ENCODE measurements around the gene CT47C1. TPM values are rescaled to one million over a fixed set of nuclear protein-coding genes. Genes with fewer than 3 reads are reported as not detected.

Gene CT47C1
- total and polyA plus RNA-seq, 2 of the 13 experiments (the other 11 are each of a cell fraction or from before 2014, with no cell fraction given), result not detected

DNA sequence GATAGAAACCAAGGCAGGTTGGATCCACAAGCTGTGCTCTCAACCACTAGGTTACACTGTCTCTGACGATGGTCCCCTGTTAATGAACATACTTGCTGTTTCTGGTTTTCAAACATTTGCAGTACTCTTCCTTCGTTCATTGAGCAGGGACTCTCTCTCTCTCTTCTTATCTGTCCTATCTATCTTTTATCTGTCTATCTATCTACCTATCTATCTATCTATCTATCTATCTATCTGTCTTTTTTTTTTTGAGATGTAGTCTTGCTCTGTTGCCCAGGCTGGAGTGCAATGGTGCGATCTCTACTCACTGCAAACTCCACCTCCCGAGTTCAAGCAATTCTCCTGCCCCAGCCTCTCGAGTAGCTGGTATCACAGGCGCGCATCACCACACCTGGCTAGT, 9.4 kb upstream of the CT47C1 start:
- Histone ChIP-seq H3K9me3 (ENCODE audit: low read length) (no peaks in the 10 kb centered on the region), H3K4me3 (replicated peaks in 1 of 3; ENCODE audit: insufficient read depth in 1 of 3, low read depth in 2 of 3, low read length in 3 of 3) (no peak overlapping the region), H3K27ac (ENCODE audit: extremely low read length, insufficient read depth, low read length) (no peak overlapping the region), H3K4me2 (ENCODE audit: low read depth, low read length) (no peak overlapping the region), H3K36me3 (replicated peaks in 1 of 2; ENCODE audit: control insufficient read depth in 1 of 2, insufficient read depth in 2 of 2, low read length in 2 of 2) (no peaks in the 10 kb centered on the region), H3K79me2 (ENCODE audit: insufficient read depth, low read length) (no peaks in the 10 kb centered on the region), H3K9ac (ENCODE audit: insufficient read depth, low read depth, low read length) (no peak overlapping the region), H2AFZ (ENCODE audit: low read length) (no peak overlapping the region), H3K27me3 (ENCODE audit: control insufficient read depth in 1 of 2, insufficient read depth in 2 of 2, low read length in 2 of 2) (no peaks in the 10 kb centered on the region), H3K4me1 (ENCODE audit: insufficient read depth, low read length) (no peaks in the 10 kb centered on the region), H4K20me1 (ENCODE audit: insufficient read depth, low read length) (no peaks in the 10 kb centered on the region)
- BruUV-seq (replicated peaks), result no TSS peak
- in situ Hi-C loops (cut with HindIII; ENCODE audit: extremely low pct_ligation_motif_present, low pct_unique_long_range_greater_than_20kb), result loop anchor here (10.0 kb wide), 1 partner anchor 219 kb away; no protein-coding TSS in a partner anchor
- TF ChIP-seq ATM (IDR thresholded peaks at IDR 0.05; ENCODE audit: borderline replicate concordance), result no peak
- no peak for FAIRE-seq
- no peak for DNase-seq (ENCODE audit: low spot score)
- POLR2A ChIA-PET, result no interaction called here
- no peak for ATAC-seq
- CTCF ChIA-PET (ENCODE audit: low intra/inter-chr PET ratio, low total read pairs), result no interaction called here
- 76% methylated on average over 7 of the region's 7 CpGs for WGBS (ENCODE audit: low lambda C conversion rate)
- intact Hi-C loops (cut with micrococcal nuclease; ENCODE audit: unreplicated experiment), result no loop called here

DNA sequence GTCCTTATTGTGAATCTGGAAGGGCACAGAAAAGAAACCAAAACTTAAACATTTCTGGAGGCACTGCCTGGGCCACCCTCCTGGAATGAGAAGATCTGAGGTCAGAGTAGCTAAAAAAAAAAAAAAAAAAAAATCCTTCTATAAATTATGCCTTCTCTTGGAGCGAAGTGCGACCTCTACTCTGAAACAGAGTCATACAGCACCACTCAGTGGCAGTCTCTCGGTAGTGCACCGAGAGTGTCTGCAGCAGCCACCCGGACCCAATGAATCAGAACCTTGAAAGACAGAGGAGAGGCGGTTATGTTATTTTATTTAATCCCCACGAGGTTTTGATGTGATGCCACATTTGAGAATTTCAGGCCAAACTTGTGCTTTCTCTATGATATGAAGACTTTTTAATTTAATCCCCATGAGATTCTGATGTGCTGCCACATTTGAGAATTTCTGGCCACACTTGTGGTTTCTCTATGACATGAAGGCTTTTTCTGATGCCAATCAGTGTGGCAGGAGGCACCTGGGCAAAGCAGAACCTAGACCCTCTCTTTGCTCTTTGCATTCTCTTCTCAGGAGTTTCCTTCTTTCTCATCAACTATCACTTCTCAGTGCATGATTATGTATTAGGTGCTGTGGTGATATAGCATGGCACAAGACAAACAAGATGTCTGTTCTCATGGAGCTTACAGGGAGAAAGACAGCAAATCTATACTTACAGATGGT, 5.6 kb upstream of the CT47C1 start:
- intact Hi-C loops (cut with micrococcal nuclease; ENCODE audit: unreplicated experiment) (loop anchor here (1.0 kb wide), 2 partner anchors 62 to 220 kb away; no protein-coding TSS in a partner anchor), in situ Hi-C loops (cut with HindIII; ENCODE audit: extremely low pct_ligation_motif_present, low pct_unique_long_range_greater_than_20kb) (loop anchor here (10.0 kb wide), 1 partner anchor 222 kb away; no protein-coding TSS in a partner anchor)
- no peaks in the 10 kb centered on the region for H3K4me1 ChIP-seq (ENCODE audit: insufficient read depth, low read length)
- CTCF ChIA-PET (ENCODE audit: low intra/inter-chr PET ratio, low total read pairs), result interaction anchor here (0.9 to 2.6 kb wide), 4 partner anchors 62 to 228 kb away, joined by 3 to 12 read pairs (median 4); no protein-coding TSS in a partner anchor
- peak; percentile 60 for FAIRE-seq
- no peaks in the 10 kb centered on the region for H3K9me3 ChIP-seq (ENCODE audit: low read length)
- no peaks in the 10 kb centered on the region for H4K20me1 ChIP-seq (ENCODE audit: insufficient read depth, low read length)
- ATAC-seq, result peak; percentile 70
- 1% methylated on average over 7 of the region's 7 CpGs for WGBS (ENCODE audit: low lambda C conversion rate)
- no peak overlapping the region for H2AFZ ChIP-seq (ENCODE audit: low read length)
- no peaks in the 10 kb centered on the region for H3K36me3 ChIP-seq (replicated peaks in 1 of 2; ENCODE audit: control insufficient read depth in 1 of 2, insufficient read depth in 2 of 2, low read length in 2 of 2)
- POLR2A ChIA-PET, result interaction anchor here (1.1 kb wide), 1 partner anchor 228 kb away, joined by 4 read pairs; no protein-coding TSS in a partner anchor
- no TSS peak for BruUV-seq (replicated peaks)
- no peaks in the 10 kb centered on the region for H3K27me3 ChIP-seq (ENCODE audit: control insufficient read depth in 1 of 2, insufficient read depth in 2 of 2, low read length in 2 of 2)
- no peaks in the 10 kb centered on the region for H3K79me2 ChIP-seq (ENCODE audit: insufficient read depth, low read length)
- no peak overlapping the region for H3K4me2 ChIP-seq (ENCODE audit: low read depth, low read length)
- no peak overlapping the region for H3K9ac ChIP-seq (ENCODE audit: insufficient read depth, low read depth, low read length)
- peak; percentile 4 for DNase-seq (ENCODE audit: low spot score)
- H3K4me3 ChIP-seq (replicated peaks in 1 of 3; ENCODE audit: insufficient read depth in 1 of 3, low read depth in 2 of 3, low read length in 3 of 3), result no peak overlapping the region
- no peak overlapping the region for H3K27ac ChIP-seq (ENCODE audit: extremely low read length, insufficient read depth, low read length)
- TF ChIP-seq SMC3 (IDR thresholded peaks at IDR 0.05; ENCODE audit: low read length) (peak; percentile 78), FOSL1 (CRISPR knock-in tag; IDR thresholded peaks at IDR 0.05; ENCODE audit: borderline replicate concordance) (no peak), ARHGAP35 (CRISPR knock-in tag; IDR thresholded peaks at IDR 0.05; ENCODE audit: borderline replicate concordance) (no peak), SALL1 (CRISPR knock-in tag; IDR thresholded peaks at IDR 0.05) (no peak)
- TF ChIP-seq, protein P1, sequence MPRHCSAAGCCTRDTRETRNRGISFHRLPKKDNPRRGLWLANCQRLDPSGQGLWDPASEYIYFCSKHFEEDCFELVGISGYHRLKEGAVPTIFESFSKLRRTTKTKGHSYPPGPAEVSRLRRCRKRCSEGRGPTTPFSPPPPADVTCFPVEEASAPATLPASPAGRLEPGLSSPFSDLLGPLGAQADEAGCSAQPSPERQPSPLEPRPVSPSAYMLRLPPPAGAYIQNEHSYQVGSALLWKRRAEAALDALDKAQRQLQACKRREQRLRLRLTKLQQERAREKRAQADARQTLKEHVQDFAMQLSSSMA (CRISPR knock-in tag; IDR thresholded peaks at IDR 0.05), result no peak
- TF ChIP-seq, protein P2, sequence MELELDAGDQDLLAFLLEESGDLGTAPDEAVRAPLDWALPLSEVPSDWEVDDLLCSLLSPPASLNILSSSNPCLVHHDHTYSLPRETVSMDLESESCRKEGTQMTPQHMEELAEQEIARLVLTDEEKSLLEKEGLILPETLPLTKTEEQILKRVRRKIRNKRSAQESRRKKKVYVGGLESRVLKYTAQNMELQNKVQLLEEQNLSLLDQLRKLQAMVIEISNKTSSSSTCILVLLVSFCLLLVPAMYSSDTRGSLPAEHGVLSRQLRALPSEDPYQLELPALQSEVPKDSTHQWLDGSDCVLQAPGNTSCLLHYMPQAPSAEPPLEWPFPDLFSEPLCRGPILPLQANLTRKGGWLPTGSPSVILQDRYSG (CRISPR knock-in tag; IDR thresholded peaks at IDR 0.05), result no peak
- TF ChIP-seq, protein P3, sequence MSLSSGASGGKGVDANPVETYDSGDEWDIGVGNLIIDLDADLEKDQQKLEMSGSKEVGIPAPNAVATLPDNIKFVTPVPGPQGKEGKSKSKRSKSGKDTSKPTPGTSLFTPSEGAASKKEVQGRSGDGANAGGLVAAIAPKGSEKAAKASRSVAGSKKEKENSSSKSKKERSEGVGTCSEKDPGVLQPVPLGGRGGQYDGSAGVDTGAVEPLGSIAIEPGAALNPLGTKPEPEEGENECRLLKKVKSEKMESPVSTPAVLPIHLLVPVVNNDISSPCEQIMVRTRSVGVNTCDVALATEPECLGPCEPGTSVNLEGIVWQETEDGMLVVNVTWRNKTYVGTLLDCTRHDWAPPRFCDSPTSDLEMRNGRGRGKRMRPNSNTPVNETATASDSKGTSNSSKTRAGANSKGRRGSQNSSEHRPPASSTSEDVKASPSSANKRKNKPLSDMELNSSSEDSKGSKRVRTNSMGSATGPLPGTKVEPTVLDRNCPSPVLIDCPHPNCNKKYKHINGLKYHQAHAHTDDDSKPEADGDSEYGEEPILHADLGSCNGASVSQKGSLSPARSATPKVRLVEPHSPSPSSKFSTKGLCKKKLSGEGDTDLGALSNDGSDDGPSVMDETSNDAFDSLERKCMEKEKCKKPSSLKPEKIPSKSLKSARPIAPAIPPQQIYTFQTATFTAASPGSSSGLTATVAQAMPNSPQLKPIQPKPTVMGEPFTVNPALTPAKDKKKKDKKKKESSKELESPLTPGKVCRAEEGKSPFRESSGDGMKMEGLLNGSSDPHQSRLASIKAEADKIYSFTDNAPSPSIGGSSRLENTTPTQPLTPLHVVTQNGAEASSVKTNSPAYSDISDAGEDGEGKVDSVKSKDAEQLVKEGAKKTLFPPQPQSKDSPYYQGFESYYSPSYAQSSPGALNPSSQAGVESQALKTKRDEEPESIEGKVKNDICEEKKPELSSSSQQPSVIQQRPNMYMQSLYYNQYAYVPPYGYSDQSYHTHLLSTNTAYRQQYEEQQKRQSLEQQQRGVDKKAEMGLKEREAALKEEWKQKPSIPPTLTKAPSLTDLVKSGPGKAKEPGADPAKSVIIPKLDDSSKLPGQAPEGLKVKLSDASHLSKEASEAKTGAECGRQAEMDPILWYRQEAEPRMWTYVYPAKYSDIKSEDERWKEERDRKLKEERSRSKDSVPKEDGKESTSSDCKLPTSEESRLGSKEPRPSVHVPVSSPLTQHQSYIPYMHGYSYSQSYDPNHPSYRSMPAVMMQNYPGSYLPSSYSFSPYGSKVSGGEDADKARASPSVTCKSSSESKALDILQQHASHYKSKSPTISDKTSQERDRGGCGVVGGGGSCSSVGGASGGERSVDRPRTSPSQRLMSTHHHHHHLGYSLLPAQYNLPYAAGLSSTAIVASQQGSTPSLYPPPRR (CRISPR knock-in tag; IDR thresholded peaks at IDR 0.05; ENCODE audit: borderline replicate concordance), result no peak
- TF ChIP-seq, protein P4, sequence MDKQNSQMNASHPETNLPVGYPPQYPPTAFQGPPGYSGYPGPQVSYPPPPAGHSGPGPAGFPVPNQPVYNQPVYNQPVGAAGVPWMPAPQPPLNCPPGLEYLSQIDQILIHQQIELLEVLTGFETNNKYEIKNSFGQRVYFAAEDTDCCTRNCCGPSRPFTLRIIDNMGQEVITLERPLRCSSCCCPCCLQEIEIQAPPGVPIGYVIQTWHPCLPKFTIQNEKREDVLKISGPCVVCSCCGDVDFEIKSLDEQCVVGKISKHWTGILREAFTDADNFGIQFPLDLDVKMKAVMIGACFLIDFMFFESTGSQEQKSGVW (CRISPR knock-in tag; IDR thresholded peaks at IDR 0.05; ENCODE audit: borderline replicate concordance), result no peak

Data from HepG2 (cell line).